ENCODE measurements around the gene KLHL13.

DNA sequence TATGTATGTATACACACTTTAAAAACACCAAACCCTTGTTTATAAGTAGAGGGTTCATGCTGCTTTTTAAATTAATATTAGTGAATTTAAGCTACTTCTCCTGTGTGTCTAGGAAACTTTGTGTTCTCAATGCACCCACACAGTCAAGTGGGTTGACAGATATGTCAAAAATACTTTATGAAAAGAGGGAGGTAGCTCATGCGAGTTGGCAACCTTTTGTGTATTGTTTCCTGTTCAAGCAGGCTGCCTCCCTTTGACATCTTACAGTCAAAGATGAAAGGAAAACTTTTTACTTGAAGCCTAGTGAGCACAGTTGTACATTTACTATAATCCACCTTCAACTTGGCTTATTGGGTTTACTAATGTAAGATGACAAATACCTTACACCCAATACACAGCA, 218.4 kb downstream of the KLHL13 start:
- TF ChIP-seq CTCF (IDR thresholded peaks at IDR 0.05; ENCODE audit: insufficient read depth, low read length, poor library complexity, severe bottlenecking), result no peak
- TF ChIP-seq EZH2phosphoT487 (conservative IDR thresholded peaks at IDR 0.05; ENCODE audit: low read length), result no peak

All from SU-DHL-6 (cell line).